Vagina (tissue), 2 donors: ENCODE data around the gene MYB. TPM values are rescaled to one million over a fixed set of nuclear protein-coding genes. Genes with fewer than 3 reads are reported as not detected.

ENCODE experiments used
- DNase-seq, 2 donors: peaks; one replicate each; pipeline ENCODE4 v3.0.0-alpha.2; 2017; ENCODE audit errors: extremely low spot score in 2 of 2
- H3K27ac ChIP-seq: fragments of 200-600 bp; sonication (generic); one replicate; pipeline ENCODE4 v1.5.1; 2019
- H3K27me3 ChIP-seq: fragments of 200-600 bp; sonication (generic); one replicate; pipeline ENCODE4 v1.5.1; 2019
- H3K36me3 ChIP-seq, 2 donors: fragments of 200-600 bp; sonication (generic); one replicate each; pipeline ENCODE4 v1.5.1; 2017 to 2019
- H3K4me1 ChIP-seq: fragments of 200-600 bp; sonication (generic); one replicate; pipeline ENCODE4 v1.5.1; 2019
- H3K4me3 ChIP-seq, 2 donors: fragments of 200-600 bp; sonication (generic); 1 replicate in 1 of 2; 2 replicates in 1 of 2; pipeline ENCODE4 v1.5.1; 2016 to 2019
- H3K9me3 ChIP-seq: fragments of 200-600 bp; sonication (generic); one replicate; pipeline ENCODE4 v1.5.1; 2019
- POLR2A ChIP-seq, 2 donors: fragments of 450-650 bp; IDR thresholded peaks; one replicate each; pipeline ENCODE4 v1.6.1; 2017; ENCODE audit warnings: antibody characterized with exemption in 2 of 2, mild to moderate bottlenecking in 2 of 2, moderate library complexity in 2 of 2
- POLR2AphosphoS5 ChIP-seq, 2 donors: sonication (generic); formaldehyde crosslinking; IDR thresholded peaks; one replicate each; pipeline ENCODE4 v1.9.0; 2017; ENCODE audit warnings: antibody characterized with exemption in 2 of 2, mild to moderate bottlenecking in 2 of 2, low read depth in 1 of 2; ENCODE audit not compliant: insufficient read depth in 1 of 2
- intact Hi-C: fragments of 100-400 bp; cut with DNase I; formaldehyde crosslinking; loops from one replicate; pipeline ENCODE4 v1.15.1; 2023
- total RNA-seq: library from RNA; depleted of rRNA; stranded (reverse); fragments of >200 nt; gene quantifications from one replicate; pipeline ENCODE4 v1.2.3, GENCODE V29; 2016
- TF ChIP-seq, protein P1 (sequence below), 3 experiments: fragments of 450-650 bp in 2 of 3; fragments of 200-600 bp in 1 of 3; sonication (generic) in 1 of 3; IDR thresholded peaks; one replicate each; pipeline ENCODE4 v1.5.1; 2017 to 2019; ENCODE audit warnings: antibody characterized with exemption in 3 of 3, mild to moderate bottlenecking in 2 of 3, moderate library complexity in 2 of 3

The MYB gene
- total RNA-seq, 1 donor from 2014 or later, result 2.5 TPM

DNA sequence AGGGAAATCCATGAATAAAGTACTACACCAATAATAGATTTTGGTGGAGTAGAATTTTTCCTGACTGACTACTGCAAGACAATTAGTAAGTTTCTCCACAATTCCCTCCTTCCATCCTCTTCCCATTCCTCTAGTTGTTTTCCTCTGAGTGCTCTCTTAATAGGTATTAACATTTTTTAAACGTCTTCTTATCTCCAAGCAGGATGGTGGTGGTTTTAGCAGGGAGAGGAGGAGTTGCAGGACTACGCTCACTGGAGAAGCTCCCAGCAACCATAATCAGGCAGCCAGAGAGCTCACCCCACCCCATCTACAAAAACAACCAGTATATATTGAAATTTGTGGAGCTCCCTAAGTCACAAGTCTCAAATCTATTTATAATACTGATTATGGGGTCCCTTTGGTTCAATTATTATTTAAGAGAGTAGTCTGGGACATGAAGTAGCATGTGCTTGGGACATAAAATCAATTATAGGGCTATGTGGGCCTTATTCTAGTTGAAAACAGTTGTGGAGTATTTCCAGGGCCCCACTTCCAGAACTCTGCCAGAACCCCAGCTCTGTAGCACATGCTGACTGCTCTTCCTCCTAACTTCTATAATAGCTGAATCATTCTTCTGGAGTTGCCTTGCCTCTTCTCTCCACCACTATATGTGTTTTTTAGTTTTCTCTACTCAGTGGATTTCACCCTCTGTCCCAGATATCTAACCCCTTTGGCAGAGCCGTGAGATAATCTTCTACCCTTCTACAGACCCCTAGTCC is 49.8 kb downstream of the MYB start:
- Histone ChIP-seq H3K27me3 (no peaks in the 10 kb centered on the region), H3K36me3 (no peaks in the 10 kb centered on the region), H3K4me1 (no peaks in the 10 kb centered on the region), H3K4me3 (no peak overlapping the region), H3K27ac (no peak overlapping the region), H3K9me3 (no peaks in the 10 kb centered on the region)
- TF ChIP-seq POLR2A (IDR thresholded peaks at IDR 0.05) (no peak), POLR2AphosphoS5 (IDR thresholded peaks at IDR 0.05; ENCODE audit: insufficient read depth in 1 of 2, low read depth in 1 of 2) (no peak)
- TF ChIP-seq, protein P1, sequence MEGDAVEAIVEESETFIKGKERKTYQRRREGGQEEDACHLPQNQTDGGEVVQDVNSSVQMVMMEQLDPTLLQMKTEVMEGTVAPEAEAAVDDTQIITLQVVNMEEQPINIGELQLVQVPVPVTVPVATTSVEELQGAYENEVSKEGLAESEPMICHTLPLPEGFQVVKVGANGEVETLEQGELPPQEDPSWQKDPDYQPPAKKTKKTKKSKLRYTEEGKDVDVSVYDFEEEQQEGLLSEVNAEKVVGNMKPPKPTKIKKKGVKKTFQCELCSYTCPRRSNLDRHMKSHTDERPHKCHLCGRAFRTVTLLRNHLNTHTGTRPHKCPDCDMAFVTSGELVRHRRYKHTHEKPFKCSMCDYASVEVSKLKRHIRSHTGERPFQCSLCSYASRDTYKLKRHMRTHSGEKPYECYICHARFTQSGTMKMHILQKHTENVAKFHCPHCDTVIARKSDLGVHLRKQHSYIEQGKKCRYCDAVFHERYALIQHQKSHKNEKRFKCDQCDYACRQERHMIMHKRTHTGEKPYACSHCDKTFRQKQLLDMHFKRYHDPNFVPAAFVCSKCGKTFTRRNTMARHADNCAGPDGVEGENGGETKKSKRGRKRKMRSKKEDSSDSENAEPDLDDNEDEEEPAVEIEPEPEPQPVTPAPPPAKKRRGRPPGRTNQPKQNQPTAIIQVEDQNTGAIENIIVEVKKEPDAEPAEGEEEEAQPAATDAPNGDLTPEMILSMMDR (IDR thresholded peaks at IDR 0.05), result no peak
- DNase-seq, result no peak
- intact Hi-C loops, result no loop called here

DNA sequence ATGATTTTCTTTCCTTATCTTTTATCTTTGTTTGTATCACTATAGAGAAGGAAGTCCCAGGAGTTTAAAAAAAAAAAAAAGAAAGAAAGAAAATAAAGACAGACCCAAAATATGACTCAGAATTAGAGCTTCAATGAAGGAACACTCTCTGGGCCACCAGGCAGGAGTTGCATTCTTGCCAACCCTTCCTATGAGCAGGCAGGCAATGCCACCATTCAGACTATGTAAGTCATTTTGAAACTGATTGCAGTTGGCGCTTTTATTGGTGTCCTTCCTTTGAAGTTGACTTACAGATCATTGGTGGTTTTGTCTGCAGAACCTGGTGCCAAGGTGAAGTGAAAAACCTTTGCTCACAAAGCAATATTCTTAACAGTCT is 50.3 kb downstream of the MYB start:
- TF ChIP-seq POLR2A (IDR thresholded peaks at IDR 0.05), result no peak
- no peak for DNase-seq
- Histone ChIP-seq H3K36me3 (no peaks in the 10 kb centered on the region), H3K9me3 (no peaks in the 10 kb centered on the region), H3K4me1 (no peaks in the 10 kb centered on the region), H3K4me3 (no peak overlapping the region), H3K27me3 (no peaks in the 10 kb centered on the region), H3K27ac (no peak overlapping the region)
- intact Hi-C loops, result no loop called here

DNA sequence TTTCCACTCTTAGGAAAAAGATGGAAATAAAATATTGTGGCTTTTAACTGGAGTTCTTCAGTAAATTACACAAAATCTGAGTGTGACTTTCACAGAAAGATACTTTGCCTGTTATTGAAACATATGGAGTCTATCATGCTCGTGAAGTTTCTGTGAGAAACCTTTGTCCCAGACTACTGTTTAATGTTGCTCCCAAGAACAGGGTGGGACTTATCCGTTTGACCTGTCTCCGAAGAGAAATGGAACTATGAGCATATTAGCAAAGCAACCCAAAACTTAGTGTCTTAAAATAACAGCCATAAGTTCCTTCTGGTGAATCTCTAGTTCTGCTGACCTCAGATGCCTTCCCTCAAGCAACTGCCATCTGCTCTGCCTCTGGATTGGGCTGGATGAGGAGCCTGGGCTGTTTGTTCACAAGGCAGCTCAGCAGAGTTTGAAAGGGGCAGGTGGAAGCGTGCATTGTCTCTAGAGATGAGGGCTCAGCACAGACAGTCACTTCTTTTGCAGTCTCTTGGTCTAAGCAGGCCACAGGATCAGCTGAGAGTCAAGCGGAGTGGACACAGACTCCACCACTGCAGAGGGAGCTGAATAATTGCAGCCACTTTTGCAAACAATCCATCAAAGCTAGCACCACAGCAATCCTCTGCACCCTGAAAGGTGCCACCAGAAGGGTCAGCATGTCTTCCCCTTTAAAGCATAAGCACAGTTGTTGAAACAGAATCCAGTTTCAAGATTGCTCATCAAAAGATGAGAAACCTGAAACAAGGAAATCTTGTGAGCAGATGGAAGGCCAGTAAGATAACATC is 52.8 kb downstream of the MYB start:
- Histone ChIP-seq H3K4me3 (no peak overlapping the region), H3K4me1 (no peaks in the 10 kb centered on the region), H3K27ac (no peak overlapping the region), H3K36me3 (no peaks in the 10 kb centered on the region), H3K9me3 (no peaks in the 10 kb centered on the region), H3K27me3 (no peaks in the 10 kb centered on the region)
- no peak for TF ChIP-seq POLR2A (IDR thresholded peaks at IDR 0.05)
- TF ChIP-seq, protein P1 (IDR thresholded peaks at IDR 0.05), result no peak
- TF ChIP-seq POLR2AphosphoS5 (IDR thresholded peaks at IDR 0.05; ENCODE audit: insufficient read depth in 1 of 2, low read depth in 1 of 2), result no peak
- no peak for DNase-seq
- intact Hi-C loops, result no loop called here

DNA sequence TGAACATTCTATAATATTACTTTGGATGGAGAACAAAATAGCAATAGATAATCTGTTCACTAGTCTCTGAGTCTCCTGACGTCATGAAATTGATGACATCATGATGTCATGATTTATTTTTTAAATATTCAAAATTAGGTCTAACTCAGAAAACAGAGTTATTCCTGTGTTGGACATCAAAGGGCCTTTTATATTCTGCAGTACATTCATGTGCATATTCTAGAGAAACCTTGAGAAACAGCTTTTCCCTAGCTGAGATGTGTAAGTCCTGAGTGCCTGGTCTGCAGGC is 53.3 kb downstream of the MYB start:
- no peaks in the 10 kb centered on the region for H3K9me3 ChIP-seq
- no peak overlapping the region for H3K4me3 ChIP-seq
- no peaks in the 10 kb centered on the region for H3K4me1 ChIP-seq
- no peaks in the 10 kb centered on the region for H3K27me3 ChIP-seq
- intact Hi-C loops, result no loop called here
- TF ChIP-seq, protein P1 (IDR thresholded peaks at IDR 0.05), result no peak
- TF ChIP-seq POLR2AphosphoS5 (IDR thresholded peaks at IDR 0.05; ENCODE audit: insufficient read depth in 1 of 2, low read depth in 1 of 2), result no peak
- no peak for TF ChIP-seq POLR2A (IDR thresholded peaks at IDR 0.05)
- no peaks in the 10 kb centered on the region for H3K36me3 ChIP-seq
- H3K27ac ChIP-seq, result no peak overlapping the region
- no peak for DNase-seq

DNA sequence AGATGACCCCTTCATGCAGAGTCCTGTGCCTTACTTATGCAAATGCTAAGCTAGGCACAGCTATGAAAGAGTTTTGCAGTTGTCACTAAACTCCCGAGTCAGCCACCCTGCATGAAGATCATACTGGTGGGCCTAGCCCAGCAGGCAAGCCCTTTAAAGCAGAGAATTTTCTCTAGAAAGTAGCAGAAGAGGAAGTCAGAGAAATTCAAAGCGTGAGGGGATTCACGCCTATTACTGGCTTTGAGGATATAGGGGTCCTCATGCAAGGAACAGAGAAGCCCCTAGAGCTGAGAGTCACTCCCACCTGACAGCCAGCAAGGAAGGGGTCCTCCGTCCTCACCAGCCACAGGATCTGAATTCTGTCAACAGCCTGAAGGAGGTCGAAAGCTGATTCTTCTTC is 54.6 kb downstream of the MYB start:
- intact Hi-C loops, result no loop called here
- H3K27ac ChIP-seq, result no peak overlapping the region
- no peaks in the 10 kb centered on the region for H3K36me3 ChIP-seq

More for the DNA sequence above, 54.6 kb downstream of the MYB start:
- DNase-seq, result no peak
- Histone ChIP-seq H3K9me3 (no peaks in the 10 kb centered on the region), H3K4me1 (no peaks in the 10 kb centered on the region), H3K4me3 (no peak overlapping the region), H3K27me3 (no peaks in the 10 kb centered on the region)
- TF ChIP-seq POLR2AphosphoS5 (IDR thresholded peaks at IDR 0.05; ENCODE audit: insufficient read depth in 1 of 2, low read depth in 1 of 2), result no peak
- TF ChIP-seq POLR2A (IDR thresholded peaks at IDR 0.05), result no peak
- TF ChIP-seq, protein P1 (IDR thresholded peaks at IDR 0.05), result no peak
